OCI-M2 (cell line): ENCODE data around the gene CCNG2.

Source experiments
- DNase-seq: peaks from one replicate; lab custom pipeline; 2025; ENCODE audit not compliant: unreplicated experiment; lab: John Stamatoyannopoulos, UW

CCNG2 gene

DNA sequence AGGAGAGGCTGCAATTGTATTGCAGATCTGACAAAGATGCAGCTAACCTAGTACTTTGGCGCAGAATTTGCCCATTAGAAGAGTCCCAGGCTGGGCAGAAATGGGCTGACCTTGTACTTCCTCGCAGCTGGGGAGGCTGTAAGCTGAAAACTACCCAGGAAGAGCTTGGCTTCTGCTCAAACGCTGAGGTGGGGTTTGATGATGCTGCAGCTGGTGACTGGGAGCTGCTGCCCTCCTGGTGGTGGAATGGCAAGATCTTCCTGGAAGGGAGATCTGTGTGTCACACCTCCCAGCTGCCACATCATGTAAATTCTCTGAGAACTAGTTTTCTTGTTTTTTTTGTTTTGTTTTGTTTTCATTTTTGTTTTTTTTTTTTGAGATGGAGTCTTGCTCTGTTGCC is 17.4 kb downstream of the CCNG2 start:
- no peak for DNase-seq

DNA sequence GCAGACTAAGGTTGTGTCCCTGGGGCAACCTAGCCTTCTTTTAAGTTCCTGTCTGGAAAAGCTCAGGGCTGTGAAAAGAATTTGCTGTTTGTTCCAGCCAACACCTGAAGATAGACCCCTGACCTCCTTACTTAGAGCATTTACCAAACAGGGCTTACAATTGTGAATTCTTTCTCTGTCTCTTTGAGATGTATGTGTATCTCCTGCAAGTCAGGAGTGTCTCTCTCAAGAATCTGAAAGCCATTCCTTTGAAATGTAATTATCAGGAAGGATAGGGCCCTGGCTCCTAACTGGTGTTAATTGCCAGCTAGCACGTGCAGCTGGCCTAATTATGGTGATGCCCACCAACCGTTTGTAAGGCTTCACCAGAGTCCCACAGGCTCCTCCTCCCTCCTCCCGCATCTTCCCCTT is 18.2 kb downstream of the CCNG2 start:
- no peak for DNase-seq

DNA sequence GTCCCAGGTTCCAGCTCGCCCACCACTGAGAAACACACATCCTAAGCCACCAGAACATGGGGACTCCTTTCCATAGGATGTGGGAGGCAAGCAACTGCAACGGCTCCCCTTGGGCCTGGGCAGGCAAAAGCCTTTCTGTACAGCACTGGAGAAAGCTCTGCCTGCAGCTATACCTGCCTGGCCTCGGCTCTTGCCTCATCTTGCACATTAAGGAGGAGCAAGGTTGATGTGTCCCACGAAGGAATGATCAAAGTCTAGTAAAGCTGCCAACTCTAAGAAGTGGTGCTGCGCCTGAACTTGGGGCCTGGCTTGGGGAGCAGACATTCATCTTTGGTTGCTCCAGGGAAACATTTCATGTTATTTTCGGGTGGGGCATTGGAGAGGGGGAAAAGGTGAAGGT is 19.6 kb downstream of the CCNG2 start:
- no peak for DNase-seq

DNA sequence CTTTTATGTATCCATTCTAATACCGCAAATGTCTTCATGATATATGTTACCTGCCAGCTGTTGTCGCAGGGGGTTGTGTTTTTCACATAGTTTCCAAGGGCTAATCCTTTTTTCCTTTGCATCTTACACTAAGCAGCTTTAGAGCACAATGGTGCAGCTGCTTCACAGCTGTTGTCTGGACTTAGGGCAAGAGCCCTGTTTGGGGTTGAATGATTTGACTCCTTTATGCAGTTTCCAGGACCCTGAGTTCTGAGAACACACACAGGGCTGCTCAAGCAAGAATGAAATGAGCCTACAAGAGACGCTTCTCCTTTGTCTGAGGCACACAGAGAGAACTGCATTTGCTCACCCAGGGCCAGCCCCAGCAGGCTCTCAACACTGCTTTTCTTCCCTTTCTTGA is 20.2 kb downstream of the CCNG2 start:
- DNase-seq: no peak

DNA sequence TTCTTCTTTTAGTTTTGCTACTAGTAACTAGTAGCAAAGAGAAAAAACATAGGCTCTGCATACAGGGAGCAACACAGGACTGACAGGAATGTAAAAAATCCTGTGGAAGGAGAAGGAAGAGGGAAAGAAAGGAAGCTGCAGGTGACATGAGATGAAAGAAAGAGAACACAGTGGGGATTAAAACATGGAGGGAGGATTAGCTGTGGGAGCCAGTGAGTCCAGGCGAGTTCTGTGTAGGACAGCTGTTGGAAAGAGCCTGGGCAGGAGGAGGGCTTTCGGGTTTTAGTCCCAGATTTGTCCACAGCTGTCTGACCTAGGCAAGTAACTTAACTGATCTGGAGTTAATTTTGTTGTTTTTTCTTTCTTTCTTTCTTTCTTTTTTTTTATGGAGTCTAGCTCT is 21.6 kb downstream of the CCNG2 start:
- no peak for DNase-seq

DNA sequence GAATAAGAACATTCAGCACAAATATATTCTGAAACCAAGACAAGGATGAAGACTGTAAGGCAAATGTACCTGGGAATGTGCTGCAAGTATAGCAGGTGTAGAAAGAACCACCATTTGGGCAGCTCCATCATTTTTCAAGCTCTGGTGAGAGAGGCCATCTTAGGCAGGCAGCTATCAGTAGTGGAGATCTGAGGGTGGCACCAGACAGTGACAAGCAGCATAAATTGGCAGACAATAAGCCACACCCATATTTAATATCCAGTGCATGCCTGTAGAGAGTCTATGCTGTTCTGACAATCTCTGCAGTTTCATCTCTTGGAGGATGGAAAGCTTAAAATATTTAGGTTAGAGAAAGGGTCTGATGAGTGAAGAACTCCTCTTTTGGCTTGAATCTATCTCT is 22.5 kb downstream of the CCNG2 start:
- DNase-seq: no peak

DNA sequence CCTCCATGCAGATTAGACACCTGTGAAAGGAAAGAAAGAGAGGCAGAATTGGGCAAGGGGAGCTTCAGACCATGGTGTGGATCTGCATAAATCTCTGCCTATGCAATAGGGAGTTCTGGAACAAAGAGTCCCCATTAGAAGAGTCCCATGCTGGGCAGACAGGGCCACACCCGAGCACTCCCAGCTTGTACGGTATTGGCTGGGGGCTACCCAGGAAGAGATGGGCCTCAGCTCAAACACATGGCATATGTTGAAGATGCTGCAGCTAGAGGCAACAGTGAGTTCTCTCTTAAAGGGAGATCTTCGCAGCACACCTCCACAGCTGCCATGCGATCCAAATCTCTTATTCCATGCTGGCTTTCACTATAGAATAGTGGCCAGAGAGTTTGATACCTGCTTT is 24.7 kb downstream of the CCNG2 start:
- DNase-seq: no peak

DNA sequence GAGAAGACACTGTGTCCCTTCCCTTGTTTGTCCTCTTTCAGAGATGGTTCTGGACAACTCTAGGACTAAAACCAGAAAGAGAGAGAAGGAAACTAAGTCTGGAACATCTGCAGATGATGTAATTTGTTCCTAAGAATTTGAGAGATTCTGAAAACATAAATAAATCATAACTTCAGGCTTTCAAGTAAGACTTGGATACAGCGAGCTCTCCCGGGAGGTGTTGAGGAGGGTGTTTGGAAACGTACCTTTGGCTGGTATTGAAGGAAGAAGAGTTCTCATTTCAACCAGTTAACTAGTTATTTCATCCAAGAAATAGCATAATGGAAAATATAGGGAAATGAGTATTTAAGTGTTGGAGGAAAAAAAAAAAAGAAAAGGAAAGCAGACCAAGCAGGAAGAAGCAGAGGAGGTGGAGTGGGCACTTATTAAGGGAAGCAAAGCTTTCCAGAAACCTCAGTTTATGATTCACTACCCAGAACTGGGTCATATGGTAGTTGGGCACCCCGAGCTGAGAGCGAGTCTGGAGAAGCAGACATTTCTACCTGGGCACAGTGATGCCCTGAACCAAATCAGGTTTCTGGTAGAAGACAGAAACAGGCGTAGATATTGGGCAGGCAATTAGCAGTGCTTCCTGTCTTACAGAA is 26.9 kb downstream of the CCNG2 start:
- DNase-seq: no peak

DNA sequence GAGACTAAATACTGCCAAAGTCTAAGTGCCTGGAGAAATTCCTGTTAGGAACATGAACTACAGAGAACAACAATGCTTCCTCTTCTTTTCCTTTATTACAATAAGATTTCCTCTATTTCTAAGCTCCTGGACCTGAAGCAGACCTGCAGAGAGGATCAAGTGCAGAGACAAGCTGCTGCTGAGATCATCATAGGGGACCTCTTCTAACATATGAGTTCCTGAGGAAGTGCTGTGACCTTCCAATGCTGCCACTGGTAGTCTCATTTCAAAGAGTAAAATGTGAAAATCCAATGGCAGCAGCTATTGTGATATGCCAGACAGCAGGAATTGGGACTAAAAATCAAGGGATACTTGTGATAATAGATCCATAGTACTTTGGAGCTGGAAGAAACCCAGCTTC is 28.0 kb downstream of the CCNG2 start:
- DNase-seq: no peak

DNA sequence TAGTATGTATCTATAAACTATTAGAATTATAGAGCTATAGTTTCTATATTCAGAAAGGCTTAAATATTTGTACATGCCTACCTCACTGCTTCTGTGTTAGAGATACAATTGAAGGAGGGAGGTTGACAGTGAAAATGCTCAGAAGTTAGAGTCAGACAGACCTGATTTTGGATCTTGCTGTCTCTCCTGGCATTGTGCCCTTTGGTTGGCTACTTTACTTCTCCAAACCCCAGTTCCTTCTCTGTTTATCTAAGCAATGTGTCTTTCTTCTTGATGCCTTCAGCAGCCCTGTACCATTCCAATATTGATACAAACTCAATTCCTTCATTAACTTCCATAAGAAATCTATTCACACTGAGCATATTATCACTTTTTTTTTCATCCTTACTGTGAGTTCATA is 28.7 kb downstream of the CCNG2 start:
- no peak for DNase-seq

DNA sequence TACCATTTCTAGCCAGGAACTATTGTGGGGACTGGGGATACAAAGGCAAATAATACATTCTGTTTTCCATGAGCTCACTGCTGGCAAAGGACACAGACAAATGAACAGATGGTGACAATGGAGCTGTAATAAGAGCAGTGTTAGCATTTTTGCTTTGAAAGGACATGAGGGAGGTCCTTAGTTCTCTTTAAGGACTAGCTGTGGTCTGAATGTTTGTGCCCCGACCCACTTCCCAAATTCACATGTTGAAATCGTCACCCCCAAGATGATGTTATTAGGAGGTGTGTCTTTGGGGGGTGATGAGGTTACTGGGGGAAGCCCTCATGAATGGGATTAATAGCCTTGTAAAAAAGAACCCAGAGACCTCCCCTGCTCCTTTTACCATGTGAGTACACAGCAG is 30.3 kb downstream of the CCNG2 start:
- no peak for DNase-seq

DNA sequence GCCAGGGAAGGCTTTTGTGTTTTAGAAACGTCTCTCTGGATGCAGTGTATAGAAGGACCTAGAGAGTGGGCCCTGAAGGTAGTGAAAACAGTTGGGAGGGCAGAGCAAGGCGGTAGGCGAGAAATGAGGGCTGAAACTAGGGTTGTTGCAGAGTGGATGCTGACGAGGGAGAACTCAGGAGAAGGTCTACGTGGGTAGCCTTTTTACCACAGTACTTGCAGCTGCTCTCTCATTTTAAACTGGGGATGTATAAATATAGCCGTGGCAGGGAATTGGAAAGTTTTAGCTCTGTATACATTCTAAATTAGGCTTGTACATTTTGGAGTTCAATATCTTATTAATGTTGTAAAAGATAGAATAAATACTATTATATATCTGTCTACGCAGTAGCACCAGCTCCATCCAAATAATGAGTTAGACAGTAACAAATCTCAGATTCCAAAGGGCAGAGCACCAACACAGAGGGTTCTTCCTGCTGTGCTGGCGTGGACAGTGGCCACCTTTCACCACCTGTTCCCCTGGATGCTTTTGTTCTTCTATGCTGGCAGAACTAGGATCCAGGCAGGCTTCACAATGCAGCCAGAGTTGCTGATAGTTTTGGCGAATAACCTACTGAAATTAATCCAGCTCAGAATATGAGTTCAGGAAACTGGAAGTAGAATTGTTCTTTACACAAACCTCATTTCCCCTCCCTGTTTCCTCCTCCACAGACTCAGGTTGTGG is 31.7 kb downstream of the CCNG2 start:
- DNase-seq: no peak

DNA sequence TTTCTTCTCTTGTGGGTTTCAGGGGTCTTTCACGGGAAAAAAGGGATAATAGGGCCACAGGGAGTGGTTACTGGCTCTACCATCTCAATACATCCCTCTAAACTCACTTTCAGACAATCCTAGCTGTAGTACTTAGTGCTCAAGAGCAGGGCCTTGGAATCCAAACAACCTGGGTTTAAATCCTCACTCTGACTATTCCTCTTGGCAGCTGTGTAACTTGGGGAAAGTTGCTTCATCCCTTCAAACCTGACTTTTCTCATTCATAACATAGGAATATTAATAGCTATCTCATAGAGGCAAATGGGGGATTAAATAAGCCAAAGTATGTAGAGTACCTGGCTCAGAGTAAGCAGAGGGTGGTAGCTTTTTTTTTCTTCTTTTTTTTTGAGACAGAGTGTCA is 32.4 kb downstream of the CCNG2 start:
- no peak for DNase-seq

DNA sequence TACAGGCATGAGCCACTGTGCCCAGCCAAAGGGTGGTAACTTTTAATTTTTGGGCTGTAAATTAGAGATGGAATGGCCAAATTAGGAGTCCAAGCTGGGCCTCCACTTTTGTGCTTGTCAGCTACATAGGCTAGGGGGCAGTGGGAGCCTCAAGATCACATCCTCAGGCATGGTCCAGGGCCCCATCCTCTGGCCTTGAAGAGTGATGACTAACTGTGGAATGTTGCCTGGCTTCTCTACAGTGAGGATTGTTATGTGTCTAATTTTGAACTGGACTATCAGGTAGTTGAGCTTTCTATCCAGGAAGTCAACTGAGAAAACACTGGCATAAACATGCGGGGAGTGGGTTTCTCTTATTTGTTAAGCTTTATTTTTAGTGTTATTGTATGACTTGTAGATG is 33.0 kb downstream of the CCNG2 start:
- DNase-seq: no peak

DNA sequence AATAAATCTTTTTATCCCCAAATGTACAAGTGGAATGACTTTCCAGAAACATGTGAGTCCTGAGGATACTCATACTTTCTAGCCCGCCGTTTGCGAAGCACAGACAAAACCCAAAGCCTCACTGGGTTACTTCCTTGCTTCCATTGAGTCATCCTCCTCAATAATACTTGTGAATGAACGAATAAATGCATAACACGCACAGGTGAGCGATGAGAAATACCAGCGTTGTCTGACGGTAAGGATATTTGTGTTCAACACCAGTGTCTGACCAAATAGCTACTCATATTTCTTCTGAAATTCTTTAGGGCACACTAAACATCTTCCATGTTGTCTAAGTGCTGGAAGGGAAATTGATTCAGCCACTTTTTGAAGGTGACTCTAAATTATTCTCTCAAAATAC is 36.0 kb downstream of the CCNG2 start:
- no peak for DNase-seq

DNA sequence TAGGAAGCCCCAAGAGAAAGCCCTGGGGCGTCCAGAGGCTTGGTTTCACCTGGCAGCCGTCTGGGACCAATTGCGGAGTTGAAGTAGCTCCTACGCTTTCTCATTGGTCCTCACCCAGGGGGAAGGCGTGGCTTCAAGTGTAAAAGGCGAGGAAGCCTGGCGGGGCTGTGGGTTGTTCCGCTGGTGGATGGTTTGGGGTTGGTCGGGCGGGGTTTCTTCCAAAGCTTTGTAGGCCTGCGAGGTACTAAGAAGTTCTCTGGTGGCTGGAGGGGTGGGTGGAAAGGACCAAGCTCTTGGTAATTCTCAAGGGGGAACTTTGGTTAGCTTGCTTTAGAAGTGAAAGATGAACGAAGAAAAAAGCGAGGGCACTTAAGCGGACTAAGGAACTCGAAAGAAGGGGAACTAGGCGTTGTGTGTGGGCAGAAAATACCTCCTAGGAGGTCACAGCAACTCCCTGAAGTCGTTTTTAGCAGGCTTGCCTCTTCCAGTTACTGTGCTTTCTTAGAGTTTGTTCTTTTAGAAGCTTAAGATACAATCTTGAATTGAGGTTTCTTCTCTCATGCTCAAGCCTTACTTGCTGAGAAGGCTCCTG is 36.6 kb downstream of the CCNG2 start:
- DNase-seq: no peak

DNA sequence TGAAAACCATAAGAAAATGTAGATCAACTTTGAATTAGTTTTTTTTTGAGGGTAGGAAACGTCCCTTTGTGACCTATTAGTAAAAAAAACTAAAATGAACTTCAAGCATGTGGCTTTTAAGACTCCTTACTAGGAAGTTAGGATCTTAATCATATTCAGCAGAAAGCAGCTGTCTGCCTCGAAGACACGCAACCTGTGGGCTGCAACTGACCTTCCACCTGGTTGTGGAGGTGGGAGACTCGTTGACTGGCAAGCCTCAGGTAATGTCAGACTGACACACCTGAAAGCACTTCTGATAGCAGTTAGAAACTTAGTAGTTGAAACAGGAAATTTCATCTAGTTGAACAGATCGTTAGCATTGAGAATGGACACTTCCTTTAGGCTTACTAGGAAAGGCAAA is 37.4 kb downstream of the CCNG2 start:
- DNase-seq: no peak

DNA sequence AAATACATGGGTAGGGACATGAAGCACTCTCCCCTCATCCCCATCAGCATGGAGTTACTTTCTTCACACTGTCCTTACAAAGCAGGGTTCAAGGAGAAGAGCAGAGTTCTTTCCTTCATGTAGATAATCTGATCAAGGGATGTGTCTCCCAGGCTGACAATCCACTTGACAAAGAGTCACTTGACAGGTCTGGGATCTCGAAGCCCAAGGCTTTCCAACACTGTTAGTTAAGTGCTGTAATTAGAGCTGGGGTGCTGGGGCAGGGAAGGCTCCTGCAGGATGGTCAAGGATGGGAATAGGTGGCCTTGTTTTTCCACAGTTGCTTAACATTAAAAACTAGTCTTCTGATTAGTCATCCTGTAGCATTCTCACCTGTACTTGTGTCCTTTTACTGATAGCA is 38.0 kb downstream of the CCNG2 start:
- DNase-seq: no peak

DNA sequence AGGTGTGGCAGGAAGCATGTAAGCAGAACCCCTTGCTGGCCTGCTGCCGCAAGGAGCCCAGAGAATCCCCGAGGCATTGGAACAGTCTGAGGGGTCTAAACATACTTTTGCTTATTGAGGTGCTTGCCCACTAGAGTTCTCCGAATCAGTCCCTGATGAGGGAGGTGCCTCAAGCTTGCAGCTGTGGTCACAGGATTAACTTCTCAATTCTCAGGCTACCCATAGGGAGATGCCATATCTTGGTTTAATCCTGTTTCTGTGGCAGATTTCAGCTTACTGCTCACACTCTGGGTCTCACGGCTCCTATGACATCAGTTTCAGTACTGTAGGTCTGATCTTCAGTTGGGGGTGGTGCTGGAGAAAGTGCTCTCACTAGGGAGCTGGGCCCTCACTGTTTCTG is 39.9 kb downstream of the CCNG2 start:
- DNase-seq: no peak

DNA sequence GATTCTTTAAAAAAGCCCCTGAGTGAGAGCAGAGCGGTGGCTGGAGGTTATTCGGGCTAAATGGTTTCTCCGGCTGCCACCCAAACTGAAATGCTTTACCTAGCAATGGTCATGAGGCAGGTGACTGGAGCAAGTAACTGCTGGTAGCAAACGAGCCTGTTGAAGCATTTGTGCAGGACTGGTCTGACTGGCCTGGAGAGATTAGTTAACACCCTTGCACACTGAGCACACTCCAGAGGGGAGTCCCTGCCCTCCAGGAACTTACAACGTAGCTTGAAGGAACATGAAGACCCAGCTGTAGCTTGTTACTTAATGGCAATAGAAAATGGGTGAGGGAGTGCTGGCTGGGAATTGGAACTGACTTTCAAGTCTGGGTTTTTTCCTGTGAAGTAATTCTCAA is 40.4 kb downstream of the CCNG2 start:
- no peak for DNase-seq

DNA sequence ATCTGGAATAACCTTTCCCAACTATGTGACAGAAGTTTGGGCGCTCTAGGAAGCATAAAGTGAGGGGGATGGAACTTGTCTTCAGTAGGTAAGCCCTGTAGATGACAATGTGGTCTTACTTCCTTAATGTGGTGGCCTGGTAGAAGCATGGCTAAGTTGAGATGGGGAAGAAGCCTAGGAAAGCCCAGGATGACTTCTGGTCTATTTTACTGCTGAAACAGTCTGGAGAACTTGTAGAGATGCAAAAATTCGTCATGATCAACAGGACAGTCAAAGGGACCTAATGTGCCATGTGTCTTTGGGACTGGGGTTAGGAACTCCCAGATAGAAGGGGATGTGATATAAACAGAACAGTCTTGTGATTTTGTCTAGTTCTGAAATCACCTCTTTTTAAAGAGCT is 40.8 kb downstream of the CCNG2 start:
- no peak for DNase-seq

DNA sequence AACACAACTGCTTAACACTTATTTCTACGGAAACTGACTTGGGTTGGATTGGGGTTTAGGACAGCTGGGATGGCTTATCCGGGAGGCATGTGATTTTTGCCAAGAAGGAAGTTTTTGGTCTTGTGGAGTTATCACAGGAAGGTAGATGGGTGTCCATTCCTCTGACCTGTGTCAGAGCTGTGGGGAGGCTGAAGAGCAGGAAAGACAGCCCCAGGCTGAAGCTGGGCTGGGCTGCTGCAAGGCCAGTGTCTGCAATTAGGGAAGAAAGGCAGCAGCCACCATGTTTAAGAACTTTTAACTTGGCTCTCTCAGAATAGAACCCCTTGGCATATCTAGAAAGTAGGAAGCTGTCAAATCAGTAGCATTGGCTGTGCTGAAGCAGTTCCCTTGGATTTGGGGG is 42.3 kb downstream of the CCNG2 start:
- DNase-seq: no peak

DNA sequence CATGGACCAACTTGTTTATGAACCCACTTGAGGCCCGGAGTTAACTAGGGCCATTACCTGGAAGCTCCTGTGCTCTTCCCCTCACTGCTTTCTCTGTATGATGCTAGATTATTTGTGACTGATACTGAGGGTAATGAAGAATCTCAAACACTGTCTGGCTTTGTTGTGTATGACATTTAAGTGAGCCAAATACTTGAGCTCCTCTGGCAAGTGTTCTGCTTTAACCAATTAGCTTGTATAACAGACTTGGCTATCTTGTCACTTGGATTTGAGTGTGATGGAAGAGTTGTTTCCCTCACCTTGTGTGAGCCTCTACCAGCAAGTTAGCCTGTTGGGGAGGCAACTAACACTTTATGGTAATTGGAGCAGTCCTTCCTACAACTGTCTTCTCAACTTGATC is 42.7 kb downstream of the CCNG2 start:
- no peak for DNase-seq
